ENCODE measurements around the gene PTBP3.

The PTBP3 gene

DNA sequence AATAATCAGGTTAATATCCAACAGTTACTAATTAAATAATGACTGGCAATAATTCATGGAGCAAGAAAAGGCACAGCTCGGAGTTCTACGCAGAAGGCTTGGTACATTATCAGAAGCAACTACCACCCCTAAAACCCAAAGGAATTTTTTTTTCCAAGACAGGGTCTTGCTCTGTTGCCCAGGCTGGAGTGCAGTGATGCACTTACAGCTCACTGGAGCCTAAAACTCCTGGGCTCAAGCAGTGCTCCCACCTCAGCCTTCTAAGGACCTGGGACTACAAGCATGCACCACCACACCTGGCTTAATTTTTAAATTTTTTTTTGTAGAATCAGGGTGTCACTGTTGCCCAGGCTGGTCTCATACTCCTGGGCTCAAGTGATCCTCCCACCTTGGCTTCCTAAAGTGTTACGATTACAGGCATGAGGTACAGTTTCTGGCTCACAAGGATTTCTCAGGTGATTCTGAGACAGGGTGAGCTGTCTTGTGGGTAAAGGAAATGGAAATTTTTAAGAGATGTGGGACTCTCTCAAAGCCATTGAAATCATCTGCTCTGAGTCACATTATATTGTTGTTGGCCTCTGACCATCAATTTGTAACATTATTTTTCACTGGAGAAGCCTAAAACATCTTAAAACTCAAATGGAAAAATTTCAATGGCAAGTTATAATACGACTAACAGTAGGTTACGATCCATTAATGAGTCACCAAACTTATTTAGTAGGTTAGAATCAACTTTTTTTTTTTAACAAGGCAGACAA, 26.8 kb upstream of the PTBP3 start:
- DNase-seq, result no peak

- DNase-seq, result no peak
These were observed 22.0 kb upstream of the PTBP3 start for GRCh38 chr9:112355427-112355897.

GRCh38 chr9:112354081-112354743, 20.8 kb upstream of the PTBP3 start:
- DNase-seq, result no peak

DNA sequence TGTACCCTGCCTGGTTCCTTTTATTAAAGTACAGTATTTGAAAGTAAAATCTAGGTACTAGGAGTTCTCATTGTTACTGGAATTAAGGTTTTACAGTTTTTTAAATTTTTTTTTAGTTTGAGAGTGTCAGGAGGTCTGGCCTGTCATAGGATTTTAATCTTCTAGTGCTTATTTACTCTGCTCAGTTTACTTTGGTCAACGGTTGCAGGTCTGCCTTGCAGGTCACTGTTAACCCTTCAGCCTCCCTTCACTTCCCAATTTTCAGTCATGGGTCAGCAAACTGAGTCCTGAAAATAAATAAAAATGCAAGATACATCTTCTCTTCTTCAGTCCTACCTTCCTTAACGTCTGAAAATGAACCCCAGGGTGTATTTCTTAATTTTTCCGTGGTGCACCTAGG, 18.8 kb upstream of the PTBP3 start:
- no peak for DNase-seq

DNA sequence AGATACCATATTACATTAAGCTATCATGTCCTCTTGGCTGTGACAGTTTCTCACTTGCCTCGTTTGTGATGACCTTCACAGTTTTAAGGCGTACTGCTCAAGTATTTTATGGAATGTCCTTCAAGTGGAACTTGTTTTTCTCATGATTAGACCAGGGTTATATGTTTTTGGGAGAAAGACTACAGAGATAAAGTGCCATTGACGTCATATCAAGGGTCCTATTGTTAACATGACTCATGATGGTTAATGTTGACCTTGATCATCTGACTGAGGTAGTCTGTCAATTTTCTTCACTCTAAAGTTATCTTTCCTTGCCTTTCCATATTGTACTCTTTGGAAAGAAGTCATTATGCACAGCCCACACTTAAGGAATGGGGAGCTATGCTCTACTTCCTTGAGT, 17.8 kb upstream of the PTBP3 start:
- no peak for DNase-seq

DNA sequence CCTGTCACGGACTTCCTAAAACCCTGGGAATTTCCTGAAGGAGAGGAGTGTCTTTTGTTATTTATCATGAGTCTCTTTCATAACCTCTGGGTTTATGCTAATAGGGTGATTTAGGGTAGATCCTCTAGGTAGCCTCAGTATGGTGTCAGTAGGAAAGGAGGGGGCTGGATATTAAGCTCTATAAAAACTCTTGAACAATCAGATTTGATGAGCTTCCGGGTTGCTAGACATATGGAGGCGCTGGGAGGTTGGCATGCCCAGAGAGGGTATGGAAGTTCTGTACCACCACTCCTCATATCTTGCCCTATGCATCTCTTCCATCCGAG, 15.6 kb upstream of the PTBP3 start:
- no peak for DNase-seq

GRCh38 chr9:112348257-112349007, 15.0 kb upstream of the PTBP3 start:
- peak; percentile 77 for DNase-seq

- DNase-seq, result no peak
These were observed 8.3 kb upstream of the PTBP3 start for GRCh38 chr9:112341730-112342129.

GRCh38 chr9:112339886-112340285, 6.5 kb upstream of the PTBP3 start:
- no peak for DNase-seq

DNA sequence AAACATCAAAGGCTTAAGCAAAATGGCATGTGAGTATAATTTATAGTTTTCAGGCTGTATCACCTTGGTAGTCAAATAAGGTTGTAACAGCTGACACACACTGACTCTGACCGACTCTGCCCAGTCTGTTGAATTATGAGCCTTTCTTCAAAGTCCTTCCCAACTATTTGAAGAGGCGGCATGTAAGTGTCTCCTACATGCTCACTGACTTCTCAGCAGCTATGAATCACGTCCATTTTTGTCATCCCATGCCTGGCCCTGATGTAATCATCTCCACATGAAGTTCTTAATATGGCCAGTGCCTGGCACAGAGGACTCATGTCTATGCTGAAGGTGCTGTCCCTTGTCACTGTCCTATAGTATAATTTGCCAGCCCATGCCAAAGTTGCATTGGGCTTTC, 5.1 kb upstream of the PTBP3 start:
- no peak for DNase-seq

- no peak for DNase-seq
These were observed 4.1 kb upstream of the PTBP3 start for GRCh38 chr9:112337547-112337946.

DNA sequence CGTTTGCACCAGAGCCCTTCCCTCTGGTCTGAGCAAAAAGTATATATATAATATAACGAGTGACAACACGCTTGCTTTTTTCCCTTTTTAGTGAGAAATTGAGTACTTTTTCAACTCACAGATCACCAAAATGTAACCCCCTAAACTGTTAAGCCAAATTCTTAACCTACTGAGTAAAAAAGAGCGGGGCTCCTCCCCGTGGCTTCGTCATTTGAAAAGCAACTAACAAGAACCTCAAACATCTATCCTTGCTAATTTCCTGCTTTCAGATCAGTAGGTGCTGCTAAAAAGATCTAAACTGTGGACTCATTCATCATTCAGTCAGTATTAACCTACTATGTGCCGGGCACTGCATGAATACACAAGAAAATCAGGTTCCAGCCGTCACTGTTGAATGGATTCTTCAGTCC, 1.0 kb upstream of the PTBP3 start:
- no peak for DNase-seq

- no peak for DNase-seq
These were observed 416 bp upstream of the PTBP3 start for GRCh38 chr9:112333639-112334431.

- DNase-seq, result no peak
These were observed 794 bp downstream of the PTBP3 start for GRCh38 chr9:112332674-112332976.

DNA sequence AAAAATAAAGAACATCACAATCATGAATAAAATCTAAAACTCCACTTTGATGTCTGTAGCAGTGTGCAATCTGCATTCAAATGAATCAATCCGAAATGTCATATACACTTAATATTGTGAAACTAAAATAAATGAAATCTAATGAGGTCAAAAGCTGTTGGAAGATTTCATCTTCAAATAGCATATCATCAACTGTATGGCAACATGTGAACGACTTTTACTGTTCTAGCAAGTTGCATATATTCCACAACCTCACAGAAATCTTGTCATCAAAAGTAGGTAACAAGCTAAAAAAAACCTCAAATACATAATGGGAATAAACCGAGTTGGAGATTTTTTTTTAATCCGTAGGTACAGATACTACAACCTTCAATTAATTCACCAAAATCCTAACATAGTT, 1.2 kb downstream of the PTBP3 start:
- no peak for DNase-seq

DNA sequence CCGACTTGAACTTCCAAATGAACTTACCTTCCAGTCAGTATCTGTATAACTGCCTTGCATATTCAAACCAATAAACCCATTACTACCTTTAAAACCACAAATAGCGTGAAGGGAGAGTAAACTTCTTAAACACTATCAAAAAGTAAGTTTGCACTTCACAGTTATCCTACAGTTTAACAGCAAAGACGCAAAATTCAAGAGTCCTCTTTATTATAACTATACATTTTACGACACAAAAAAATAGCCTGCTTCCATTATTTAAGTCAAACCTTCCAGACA, 1.8 kb downstream of the PTBP3 start:
- no peak for DNase-seq

DNA sequence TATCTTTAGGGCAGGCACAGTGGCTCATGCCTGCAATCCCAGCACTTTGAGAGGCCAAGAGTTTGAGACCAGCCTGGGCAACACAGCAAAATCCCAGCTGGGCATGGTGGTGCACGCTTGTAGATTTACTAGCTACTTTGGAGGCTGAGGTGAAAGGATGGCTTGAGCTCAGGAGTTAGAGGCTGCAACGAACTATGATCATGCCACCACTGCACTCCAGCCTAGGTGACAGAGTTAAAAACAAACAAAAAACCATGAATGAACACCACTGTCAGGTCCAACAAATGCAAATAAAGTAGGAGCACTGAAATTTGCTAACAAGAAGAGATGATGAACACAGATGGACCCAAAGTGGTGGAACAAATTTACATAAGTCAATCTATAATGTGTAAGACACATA, 4.9 kb downstream of the PTBP3 start:
- no peak for DNase-seq

DNA sequence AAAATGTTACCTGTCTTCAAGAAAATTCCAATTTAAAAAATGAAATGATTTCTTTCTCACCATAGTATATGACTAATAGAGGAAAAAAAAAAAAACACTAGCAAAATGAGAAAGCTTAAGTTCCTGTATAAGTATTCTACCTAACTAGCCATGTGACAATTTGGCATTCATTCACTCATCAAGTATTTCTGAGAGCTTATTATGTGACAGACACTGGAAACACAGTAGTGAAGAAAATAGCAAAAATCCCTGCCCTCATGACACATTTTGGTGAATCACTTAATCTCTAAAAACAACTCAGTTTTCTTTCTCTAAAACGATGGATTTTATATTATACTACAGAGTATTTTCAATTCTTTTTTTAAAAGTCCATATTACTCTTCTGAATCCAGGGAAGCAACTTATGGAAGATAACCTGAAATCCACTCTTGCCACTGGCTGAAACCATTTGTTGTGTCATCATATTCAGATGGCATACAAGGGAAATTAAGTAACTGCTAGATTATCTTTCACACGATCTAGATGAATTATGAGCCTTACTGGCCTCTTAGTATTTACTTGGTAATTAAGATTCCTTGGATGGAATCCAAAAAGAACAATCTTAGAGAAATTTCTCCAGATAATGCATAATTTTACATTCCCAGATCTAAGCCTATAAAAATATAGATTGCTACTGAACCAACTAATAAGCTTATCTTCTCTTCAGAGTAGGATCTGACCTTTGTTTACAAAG, 5.5 kb downstream of the PTBP3 start:
- DNase-seq, result no peak

DNA sequence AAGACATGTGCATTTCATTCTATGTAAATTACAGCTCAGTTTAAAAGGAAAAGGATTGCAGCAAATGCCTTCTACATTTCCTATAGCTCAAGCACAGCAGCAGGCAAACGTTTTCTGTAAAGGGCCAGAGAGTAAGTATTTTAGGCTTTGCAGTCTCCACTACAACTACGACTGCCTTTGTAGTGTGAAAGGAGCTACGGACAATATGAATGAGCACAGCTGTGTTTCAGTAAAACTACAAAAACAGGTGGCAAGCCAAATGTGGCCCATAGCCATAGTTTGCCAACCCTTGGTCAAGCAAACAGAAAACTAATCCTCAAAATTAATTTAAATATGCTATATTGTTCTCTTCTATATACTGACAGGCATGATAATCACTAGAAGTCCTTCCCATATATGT, 7.2 kb downstream of the PTBP3 start:
- no peak for DNase-seq

GRCh38 chr9:112325600-112325999, 7.8 kb downstream of the PTBP3 start:
- DNase-seq, result no peak

DNA sequence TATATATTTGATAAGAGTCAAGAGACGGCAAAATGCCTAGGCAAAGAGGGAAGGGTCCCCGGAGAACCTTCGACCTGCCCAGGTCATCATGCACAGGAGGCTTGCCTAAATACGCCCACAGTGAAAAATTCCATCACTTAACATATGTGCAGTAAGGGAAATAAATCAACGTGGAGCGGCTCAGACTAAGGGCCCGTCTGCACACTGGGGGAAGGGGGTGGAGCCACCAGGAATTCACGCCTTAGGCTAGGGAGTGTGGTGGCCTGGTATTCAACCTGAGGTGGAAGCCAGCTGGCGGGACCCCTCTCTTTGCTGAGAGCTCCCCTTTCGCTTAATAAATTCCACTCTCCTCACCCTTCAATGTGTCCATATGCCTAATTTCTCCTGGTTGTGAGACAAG, 8.3 kb downstream of the PTBP3 start:
- DNase-seq, result no peak

GRCh38 chr9:112323378-112323854, 10.0 kb downstream of the PTBP3 start:
- DNase-seq, result no peak
